ENCODE results near the gene ABHD3. TPM values are rescaled to one million over a fixed set of nuclear protein-coding genes. Genes with fewer than 3 reads are reported as not detected.
A peak's percentile ranks its signal among the peaks of the same experiment; 100 is the strongest.

ABHD3 gene
- total and polyA plus RNA-seq, 9 donors, result 4.8 to 14.3 (median 11.2) TPM

DNA sequence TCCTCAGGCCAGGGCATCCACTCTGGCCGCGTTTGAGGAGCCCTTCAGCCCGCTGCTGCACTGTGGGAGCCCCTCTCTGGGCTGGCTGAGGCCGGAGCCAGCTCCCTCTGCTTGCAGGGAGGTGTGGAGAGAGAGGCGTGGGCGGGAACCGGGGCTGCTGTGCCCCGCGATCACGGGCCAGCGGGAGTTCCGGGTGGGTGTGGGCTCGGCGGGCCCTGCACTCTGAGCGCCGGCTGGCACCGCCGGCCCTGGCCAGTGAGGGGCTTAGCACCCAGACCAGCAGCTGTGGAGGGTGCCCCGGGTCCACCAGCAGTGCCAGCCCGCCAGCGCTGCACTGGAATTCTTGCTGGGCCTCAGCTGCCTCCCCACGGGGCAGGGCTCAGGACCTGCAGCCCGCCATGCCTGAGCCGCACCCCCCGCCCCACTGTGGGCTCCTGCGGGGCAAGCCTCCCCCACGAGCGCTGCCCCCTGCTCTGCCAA, 1.9 kb upstream of the ABHD3 start:
- TF ChIP-seq POLR2A (IDR thresholded peaks at IDR 0.05) (no peak), EP300 (IDR thresholded peaks at IDR 0.05) (no peak)
- TF ChIP-seq, protein P1, sequence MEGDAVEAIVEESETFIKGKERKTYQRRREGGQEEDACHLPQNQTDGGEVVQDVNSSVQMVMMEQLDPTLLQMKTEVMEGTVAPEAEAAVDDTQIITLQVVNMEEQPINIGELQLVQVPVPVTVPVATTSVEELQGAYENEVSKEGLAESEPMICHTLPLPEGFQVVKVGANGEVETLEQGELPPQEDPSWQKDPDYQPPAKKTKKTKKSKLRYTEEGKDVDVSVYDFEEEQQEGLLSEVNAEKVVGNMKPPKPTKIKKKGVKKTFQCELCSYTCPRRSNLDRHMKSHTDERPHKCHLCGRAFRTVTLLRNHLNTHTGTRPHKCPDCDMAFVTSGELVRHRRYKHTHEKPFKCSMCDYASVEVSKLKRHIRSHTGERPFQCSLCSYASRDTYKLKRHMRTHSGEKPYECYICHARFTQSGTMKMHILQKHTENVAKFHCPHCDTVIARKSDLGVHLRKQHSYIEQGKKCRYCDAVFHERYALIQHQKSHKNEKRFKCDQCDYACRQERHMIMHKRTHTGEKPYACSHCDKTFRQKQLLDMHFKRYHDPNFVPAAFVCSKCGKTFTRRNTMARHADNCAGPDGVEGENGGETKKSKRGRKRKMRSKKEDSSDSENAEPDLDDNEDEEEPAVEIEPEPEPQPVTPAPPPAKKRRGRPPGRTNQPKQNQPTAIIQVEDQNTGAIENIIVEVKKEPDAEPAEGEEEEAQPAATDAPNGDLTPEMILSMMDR (IDR thresholded peaks at IDR 0.05), result no peak

GRCh38 chr18:21703241-21703820, 1.2 kb downstream of the ABHD3 start:
- Histone ChIP-seq H3K4me1 (ENCODE audit: insufficient read depth) (peaks cover 2% of the 10 kb centered on the region), H3K27ac (no peak overlapping the region), H3K36me3 (no peaks in the 10 kb centered on the region), H3K4me3 (peak overlapping the region; percentile 51), H3K27me3 (no peaks in the 10 kb centered on the region), H3K9me3 (no peaks in the 10 kb centered on the region)
- no peak for TF ChIP-seq POLR2A (IDR thresholded peaks at IDR 0.05)
- no peak for TF ChIP-seq EP300 (IDR thresholded peaks at IDR 0.05)
- TF ChIP-seq, protein P1 (IDR thresholded peaks at IDR 0.05), result no peak
- intact Hi-C loops (cut with DNase I), result no loop called here
- DNase-seq, result no peak
- 13 to 14% (median 13%) methylated on average over 17 of the region's 17 CpGs for WGBS, 3 donors

More for the DNA sequence above, 1.9 kb upstream of the ABHD3 start:
- intact Hi-C loops (cut with DNase I), result no loop called here
- Histone ChIP-seq H3K27me3 (no peaks in the 10 kb centered on the region), H3K27ac (no peak overlapping the region), H3K36me3 (no peaks in the 10 kb centered on the region), H3K9me3 (no peaks in the 10 kb centered on the region), H3K4me1 (ENCODE audit: insufficient read depth) (peaks cover 2% of the 10 kb centered on the region), H3K4me3 (no peak overlapping the region)
- 95 to 98% (median 97%) methylated on average over 20 to 28 of the region's 28 CpGs for WGBS, 3 donors
- DNase-seq, result peak in 2 of 5 donors; percentile 24 to 25

GRCh38 chr18:21702602-21703001, 2.0 kb downstream of the ABHD3 start:
- peaks cover 2% of the 10 kb centered on the region for H3K4me1 ChIP-seq (ENCODE audit: insufficient read depth)
- no peak for DNase-seq
- 84 to 87% (median 85%) methylated on average over 5 of the region's 5 CpGs for WGBS, 3 donors
- TF ChIP-seq POLR2A (IDR thresholded peaks at IDR 0.05), result no peak
- TF ChIP-seq, protein P1 (IDR thresholded peaks at IDR 0.05), result no peak
- TF ChIP-seq EP300 (IDR thresholded peaks at IDR 0.05), result no peak
- no peak overlapping the region for H3K27ac ChIP-seq
- H3K4me3 ChIP-seq, result no peak overlapping the region
- H3K27me3 ChIP-seq, result no peaks in the 10 kb centered on the region
- no peaks in the 10 kb centered on the region for H3K9me3 ChIP-seq
- intact Hi-C loops (cut with DNase I), result no loop called here
- H3K36me3 ChIP-seq, result no peaks in the 10 kb centered on the region

- intact Hi-C loops (cut with DNase I), result no loop called here
- TF ChIP-seq EP300 (IDR thresholded peaks at IDR 0.05), result no peak
- TF ChIP-seq, protein P1 (IDR thresholded peaks at IDR 0.05), result no peak
- TF ChIP-seq POLR2A (IDR thresholded peaks at IDR 0.05), result no peak
- H3K36me3 ChIP-seq, result no peaks in the 10 kb centered on the region
Measured at GRCh38 chr18:21701621-21702020, 3.0 kb downstream of the ABHD3 start.

More at GRCh38 chr18:21701621-21702020, 3.0 kb downstream of the ABHD3 start:
- DNase-seq, result no peak
- H3K9me3 ChIP-seq, result no peaks in the 10 kb centered on the region
- H3K27me3 ChIP-seq, result no peaks in the 10 kb centered on the region
- 91 to 98% (median 97%) methylated on average over 2 of the region's 2 CpGs for WGBS, 3 donors
- H3K27ac ChIP-seq, result no peak overlapping the region
- H3K4me1 ChIP-seq (ENCODE audit: insufficient read depth), result peaks cover 2% of the 10 kb centered on the region
- no peak overlapping the region for H3K4me3 ChIP-seq
